Activated naive CD8-positive, alpha-beta T cell (primary cell): ENCODE results near the gene ZNF385B.
"Not testable (repeated sequence)": the region's sequence is repeated elsewhere in the genome, so short reads cannot be mapped to it uniquely, and the experiment has no call there.

Experiments
- H3K27ac Mint-ChIP-seq: one replicate; pipeline ENCODE4 v1.8.0; 2021; ENCODE audit warnings: mixed read lengths
- H3K27me3 Mint-ChIP-seq: one replicate; pipeline ENCODE4 v1.8.0; 2021; ENCODE audit warnings: mixed read lengths
- H3K36me3 Mint-ChIP-seq: one replicate; pipeline ENCODE4 v1.8.0; 2021; ENCODE audit warnings: mixed read lengths
- H3K4me1 Mint-ChIP-seq: one replicate; pipeline ENCODE4 v1.8.0; 2021; ENCODE audit warnings: low read depth, mixed read lengths
- H3K4me3 Mint-ChIP-seq: one replicate; pipeline ENCODE4 v1.8.0; 2021; ENCODE audit warnings: mild to moderate bottlenecking, mixed read lengths
- H3K9me3 Mint-ChIP-seq: one replicate; pipeline ENCODE4 v1.8.0; 2021; ENCODE audit warnings: low read depth, mixed read lengths

The ZNF385B gene

GRCh38 chr2:179636995-179637394 is 224.4 kb downstream of the ZNF385B start:
- H3K27me3 Mint-ChIP-seq, result no peaks in the 10 kb centered on the region

GRCh38 chr2:179636100-179636980 is 225.1 kb downstream of the ZNF385B start:
- Mint-ChIP-seq H3K4me3 (no peak overlapping the region), H3K36me3 (no peaks in the 10 kb centered on the region), H3K9me3 (no peaks in the 10 kb centered on the region), H3K4me1 (no peaks in the 10 kb centered on the region), H3K27ac (no peak overlapping the region), H3K27me3 (no peaks in the 10 kb centered on the region)

More at GRCh38 chr2:179636995-179637394, 224.4 kb downstream of the ZNF385B start:
- Mint-ChIP-seq H3K36me3 (no peaks in the 10 kb centered on the region), H3K4me1 (no peaks in the 10 kb centered on the region), H3K27ac (no peak overlapping the region), H3K4me3 (no peak overlapping the region), H3K9me3 (no peaks in the 10 kb centered on the region)

GRCh38 chr2:179631769-179632385 is 229.5 kb downstream of the ZNF385B start:
- H3K36me3 Mint-ChIP-seq, result not testable (repeated sequence)

GRCh38 chr2:179629776-179630175 is 231.6 kb downstream of the ZNF385B start:
- not testable (repeated sequence) for H3K4me1 Mint-ChIP-seq, H3K36me3 Mint-ChIP-seq, H3K27me3 Mint-ChIP-seq, H3K9me3 Mint-ChIP-seq, H3K27ac Mint-ChIP-seq, H3K4me3 Mint-ChIP-seq

More at GRCh38 chr2:179631769-179632385, 229.5 kb downstream of the ZNF385B start:
- H3K27me3 Mint-ChIP-seq, H3K4me3 Mint-ChIP-seq, H3K9me3 Mint-ChIP-seq, H3K4me1 Mint-ChIP-seq, H3K27ac Mint-ChIP-seq: not testable (repeated sequence)

GRCh38 chr2:179626261-179626660 is 235.2 kb downstream of the ZNF385B start:
- H3K4me1 Mint-ChIP-seq, result no peaks in the 10 kb centered on the region
- H3K4me3 Mint-ChIP-seq, result no peak overlapping the region
- H3K36me3 Mint-ChIP-seq, result no peaks in the 10 kb centered on the region
- peaks cover 3% of the 10 kb centered on the region for H3K27me3 Mint-ChIP-seq
- H3K9me3 Mint-ChIP-seq, result no peaks in the 10 kb centered on the region
- H3K27ac Mint-ChIP-seq, result no peak overlapping the region

- Mint-ChIP-seq H3K4me1 (no peaks in the 10 kb centered on the region), H3K36me3 (no peaks in the 10 kb centered on the region), H3K27ac (no peak overlapping the region), H3K27me3 (no peaks in the 10 kb centered on the region), H3K9me3 (peaks cover 6% of the 10 kb centered on the region), H3K4me3 (no peak overlapping the region)
Observed at GRCh38 chr2:179622635-179623300, 238.6 kb downstream of the ZNF385B start.

- Mint-ChIP-seq H3K4me3 (no peak overlapping the region), H3K27me3 (no peaks in the 10 kb centered on the region), H3K9me3 (peaks cover 6% of the 10 kb centered on the region), H3K4me1 (no peaks in the 10 kb centered on the region), H3K27ac (no peak overlapping the region), H3K36me3 (no peaks in the 10 kb centered on the region)
Observed at GRCh38 chr2:179622112-179622511, 239.3 kb downstream of the ZNF385B start.

GRCh38 chr2:179619947-179620467 is 241.4 kb downstream of the ZNF385B start:
- no peaks in the 10 kb centered on the region for H3K36me3 Mint-ChIP-seq
- no peak overlapping the region for H3K4me3 Mint-ChIP-seq
- H3K9me3 Mint-ChIP-seq, result peaks cover 6% of the 10 kb centered on the region
- H3K27ac Mint-ChIP-seq, result no peak overlapping the region
- H3K27me3 Mint-ChIP-seq, result no peaks in the 10 kb centered on the region
- H3K4me1 Mint-ChIP-seq, result no peaks in the 10 kb centered on the region

GRCh38 chr2:179614121-179614520 is 247.3 kb downstream of the ZNF385B start:
- H3K27ac Mint-ChIP-seq, result no peak overlapping the region
- H3K4me1 Mint-ChIP-seq, result no peaks in the 10 kb centered on the region
- no peaks in the 10 kb centered on the region for H3K36me3 Mint-ChIP-seq
- H3K27me3 Mint-ChIP-seq, result no peaks in the 10 kb centered on the region
- H3K9me3 Mint-ChIP-seq, result no peaks in the 10 kb centered on the region
- no peak overlapping the region for H3K4me3 Mint-ChIP-seq

- Mint-ChIP-seq H3K4me1 (no peaks in the 10 kb centered on the region), H3K4me3 (no peak overlapping the region), H3K27ac (no peak overlapping the region), H3K9me3 (no peaks in the 10 kb centered on the region), H3K36me3 (no peaks in the 10 kb centered on the region), H3K27me3 (no peaks in the 10 kb centered on the region)
Observed at GRCh38 chr2:179613701-179614100, 247.7 kb downstream of the ZNF385B start.

GRCh38 chr2:179613299-179613651 is 248.1 kb downstream of the ZNF385B start:
- Mint-ChIP-seq H3K9me3 (no peaks in the 10 kb centered on the region), H3K4me3 (no peak overlapping the region), H3K36me3 (no peaks in the 10 kb centered on the region), H3K4me1 (no peaks in the 10 kb centered on the region), H3K27me3 (no peaks in the 10 kb centered on the region), H3K27ac (no peak overlapping the region)

- Mint-ChIP-seq H3K4me1 (no peaks in the 10 kb centered on the region), H3K27me3 (no peaks in the 10 kb centered on the region), H3K36me3 (no peaks in the 10 kb centered on the region), H3K27ac (no peak overlapping the region), H3K4me3 (no peak overlapping the region), H3K9me3 (no peaks in the 10 kb centered on the region)
Observed at GRCh38 chr2:179612591-179613298, 248.7 kb downstream of the ZNF385B start.

- Mint-ChIP-seq H3K27me3 (no peaks in the 10 kb centered on the region), H3K4me1 (no peaks in the 10 kb centered on the region), H3K4me3 (no peak overlapping the region), H3K9me3 (no peaks in the 10 kb centered on the region), H3K27ac (no peak overlapping the region), H3K36me3 (no peaks in the 10 kb centered on the region)
Observed at GRCh38 chr2:179612108-179612507, 249.3 kb downstream of the ZNF385B start.

GRCh38 chr2:179606141-179606540 is 255.3 kb downstream of the ZNF385B start:
- Mint-ChIP-seq H3K36me3 (no peaks in the 10 kb centered on the region), H3K27me3 (no peaks in the 10 kb centered on the region), H3K9me3 (no peaks in the 10 kb centered on the region), H3K4me3 (no peak overlapping the region), H3K27ac (no peak overlapping the region), H3K4me1 (no peaks in the 10 kb centered on the region)

GRCh38 chr2:179605341-179605740 is 256.1 kb downstream of the ZNF385B start:
- no peaks in the 10 kb centered on the region for H3K36me3 Mint-ChIP-seq
- no peaks in the 10 kb centered on the region for H3K9me3 Mint-ChIP-seq

More at GRCh38 chr2:179605341-179605740, 256.1 kb downstream of the ZNF385B start:
- Mint-ChIP-seq H3K27me3 (no peaks in the 10 kb centered on the region), H3K27ac (no peak overlapping the region), H3K4me3 (no peak overlapping the region), H3K4me1 (no peaks in the 10 kb centered on the region)
